NCI-H82 (cell line): ENCODE measurements around the gene DDX51.

Experiments
- DNase-seq: peaks from one replicate; lab custom pipeline; 2025; lab: John Stamatoyannopoulos, UW

The DDX51 gene

DNA sequence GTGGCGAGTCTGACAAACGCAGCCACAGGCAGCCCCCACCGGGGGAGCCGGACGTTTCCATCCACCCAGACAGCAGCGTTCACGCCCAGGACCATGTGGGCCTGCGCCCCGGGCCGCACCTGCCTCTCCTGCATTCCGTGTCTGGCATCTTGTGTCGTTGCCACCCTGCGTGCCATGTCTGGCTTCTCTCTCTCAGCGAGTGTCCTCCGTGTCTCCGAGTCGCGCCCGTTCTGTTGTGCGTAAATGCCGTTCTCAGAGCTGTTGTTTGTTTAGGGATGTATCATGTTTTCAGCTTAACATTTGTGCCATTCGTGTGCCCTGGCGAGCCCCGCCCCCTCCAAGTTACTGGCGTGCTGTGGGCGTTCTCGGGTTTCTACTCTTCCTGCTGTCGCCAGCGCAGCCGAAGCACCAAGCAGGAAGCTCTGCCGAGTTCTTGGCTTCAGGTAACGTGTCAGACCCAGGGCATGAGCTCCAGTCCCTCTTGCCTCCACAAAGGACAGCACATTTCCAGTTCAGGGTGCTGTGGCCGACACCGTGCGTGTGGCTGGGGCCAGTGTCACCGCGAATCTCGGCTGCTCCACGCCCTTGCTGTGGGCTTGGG is 34.8 kb upstream of the DDX51 start:
- no peak for DNase-seq

DNA sequence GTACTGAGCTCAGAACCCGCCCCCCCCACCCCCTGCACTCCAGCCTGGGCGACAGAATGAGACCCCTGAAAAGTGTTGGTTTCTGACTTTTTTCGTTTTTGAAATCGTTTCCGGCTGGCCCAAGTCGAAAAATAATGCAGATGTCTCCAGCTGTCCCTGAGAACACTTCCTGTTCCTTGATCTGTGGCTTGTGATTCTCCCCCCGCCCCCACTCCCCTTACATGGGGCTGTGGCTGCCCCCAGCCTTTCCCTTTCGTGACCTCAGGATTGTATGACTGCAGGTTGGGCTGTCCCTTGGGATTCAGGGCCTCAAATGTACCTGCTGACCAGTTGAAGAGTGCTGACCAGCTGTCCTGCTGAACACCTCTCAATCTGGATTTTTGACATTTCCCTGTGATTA is 34.2 kb upstream of the DDX51 start:
- no peak for DNase-seq

DNA sequence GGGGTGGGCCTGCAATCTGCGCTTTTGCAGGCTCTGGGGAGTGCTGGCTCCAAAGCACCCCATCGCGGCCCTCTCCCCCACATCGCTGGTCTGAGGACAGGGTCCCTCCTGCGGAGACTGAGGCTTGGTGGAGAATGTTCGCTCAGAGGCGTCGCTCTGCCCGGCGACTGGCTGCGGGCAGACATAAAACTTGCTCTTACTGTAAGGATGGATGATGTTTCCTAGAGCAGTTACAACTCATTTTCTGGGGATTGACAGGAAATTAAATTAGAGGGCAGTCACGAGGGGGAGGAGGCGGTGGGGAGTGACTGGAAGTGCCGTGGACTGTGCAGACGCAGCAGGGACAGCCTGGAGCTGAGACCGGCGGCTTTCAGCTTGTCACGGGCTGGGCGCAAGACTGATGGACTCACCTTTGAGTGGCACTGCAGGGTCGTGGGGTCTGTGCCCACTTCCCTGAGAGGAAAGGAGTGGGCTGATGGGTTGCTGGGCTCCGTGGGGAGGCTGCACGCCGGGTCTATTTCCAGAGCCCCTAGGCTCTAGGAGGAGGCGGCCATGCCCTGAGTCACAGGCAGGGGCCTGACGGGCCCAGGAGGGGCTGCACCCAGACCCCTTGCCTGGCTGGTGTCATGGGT is 32.9 kb upstream of the DDX51 start:
- DNase-seq = no peak

DNA sequence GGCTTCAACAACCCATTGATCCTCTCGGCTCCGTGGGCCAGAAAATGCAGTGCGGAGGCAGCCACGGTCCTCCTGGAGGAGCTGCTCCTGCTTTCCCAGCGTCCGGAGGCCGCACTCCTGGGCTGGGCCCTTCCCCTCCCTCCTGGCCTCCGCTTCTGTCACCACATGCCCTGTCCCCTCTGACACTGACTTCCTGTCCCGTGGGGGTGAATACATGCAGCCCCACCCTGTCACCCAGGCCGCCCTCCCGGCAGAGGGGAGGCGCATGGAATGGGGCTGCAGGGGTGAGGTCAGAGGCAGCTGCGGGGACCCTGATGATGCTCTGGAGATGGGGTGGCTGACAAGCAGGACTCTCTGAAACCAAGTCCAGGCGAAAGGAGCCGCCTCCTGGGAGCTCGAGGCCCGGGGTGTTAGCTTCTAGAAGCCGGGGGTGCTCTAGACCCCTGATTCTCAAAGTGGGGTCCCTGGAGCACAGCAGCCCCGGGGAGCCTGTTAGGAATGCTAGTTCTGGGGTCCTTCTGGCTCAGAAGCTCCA is 32.3 kb upstream of the DDX51 start:
- no peak for DNase-seq

DNA sequence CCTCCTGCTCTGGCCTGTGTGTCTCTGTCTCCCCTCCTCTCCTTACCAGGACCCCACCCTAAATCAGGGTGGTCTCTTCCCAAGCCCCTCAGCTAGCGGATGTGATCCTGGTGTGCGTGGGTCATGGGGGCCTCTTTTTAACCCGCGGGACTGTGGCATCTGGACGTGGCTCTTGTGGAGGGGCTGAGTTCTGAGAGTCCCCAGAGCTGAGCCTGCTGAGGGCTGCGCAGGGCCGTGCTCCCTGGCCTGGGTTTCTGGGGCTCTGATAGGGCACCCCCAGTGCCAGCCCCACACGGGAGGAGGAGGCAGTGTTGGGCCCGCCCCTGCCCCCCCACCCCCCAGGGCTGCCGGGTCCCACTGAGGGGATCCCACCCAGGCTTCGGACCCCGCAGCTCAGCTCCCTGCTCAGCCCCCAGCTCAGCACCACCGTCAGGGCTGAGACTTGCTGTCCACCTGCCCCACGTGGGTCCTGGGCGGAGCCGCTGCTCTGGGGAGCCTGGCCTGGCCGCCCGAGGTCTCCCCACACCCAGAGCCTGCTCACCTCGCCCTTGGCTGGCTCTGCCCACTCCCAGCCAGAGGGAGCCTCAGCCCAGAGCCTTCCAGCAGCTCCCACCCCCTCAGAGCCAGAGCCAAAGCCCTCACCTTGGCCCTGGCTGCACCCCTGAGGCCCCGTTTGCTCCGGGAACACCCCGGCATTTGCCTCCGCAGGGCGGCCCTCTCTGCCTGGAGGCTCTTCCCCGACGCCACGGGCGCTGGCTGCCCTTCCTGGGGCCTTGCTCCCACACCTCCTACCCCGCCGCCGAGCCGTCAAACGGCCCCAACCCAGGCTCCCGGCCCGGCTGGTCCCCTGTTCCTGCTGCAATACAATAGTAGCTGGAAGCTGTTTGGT is 31.6 kb upstream of the DDX51 start:
- no peak for DNase-seq

DNA sequence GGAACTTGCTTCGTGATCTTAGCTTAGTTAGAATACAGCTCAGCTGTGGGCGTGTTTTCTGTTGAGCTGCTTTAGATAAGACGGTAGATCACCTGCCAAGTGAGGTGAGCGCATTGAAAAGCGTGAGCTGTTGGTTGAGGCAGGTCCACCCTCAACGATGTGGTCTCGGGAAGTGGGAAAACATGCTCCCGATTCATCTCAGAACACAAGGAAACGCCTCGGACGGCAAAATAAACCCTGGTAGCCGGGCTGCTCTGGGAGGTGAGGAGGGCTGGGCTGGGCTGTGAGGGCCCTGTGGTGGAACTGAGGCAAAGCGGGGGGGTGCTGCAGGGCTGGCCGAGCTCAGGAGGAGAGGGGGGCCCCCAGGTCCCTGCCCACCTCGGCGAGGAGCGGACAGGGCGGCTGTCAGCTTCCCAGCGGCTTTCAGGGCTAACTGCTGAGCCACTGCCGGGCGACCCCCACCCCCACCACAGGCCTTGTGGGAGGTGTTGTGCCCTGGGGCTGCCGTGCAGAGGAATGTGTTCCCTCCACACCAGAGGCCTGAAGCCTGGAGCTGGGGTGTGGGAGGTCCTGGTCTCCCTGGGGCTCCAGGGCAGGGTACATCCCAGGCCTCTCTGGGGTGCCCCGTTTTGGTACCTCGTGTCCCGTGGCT is 30.8 kb upstream of the DDX51 start:
- no peak for DNase-seq

DNA sequence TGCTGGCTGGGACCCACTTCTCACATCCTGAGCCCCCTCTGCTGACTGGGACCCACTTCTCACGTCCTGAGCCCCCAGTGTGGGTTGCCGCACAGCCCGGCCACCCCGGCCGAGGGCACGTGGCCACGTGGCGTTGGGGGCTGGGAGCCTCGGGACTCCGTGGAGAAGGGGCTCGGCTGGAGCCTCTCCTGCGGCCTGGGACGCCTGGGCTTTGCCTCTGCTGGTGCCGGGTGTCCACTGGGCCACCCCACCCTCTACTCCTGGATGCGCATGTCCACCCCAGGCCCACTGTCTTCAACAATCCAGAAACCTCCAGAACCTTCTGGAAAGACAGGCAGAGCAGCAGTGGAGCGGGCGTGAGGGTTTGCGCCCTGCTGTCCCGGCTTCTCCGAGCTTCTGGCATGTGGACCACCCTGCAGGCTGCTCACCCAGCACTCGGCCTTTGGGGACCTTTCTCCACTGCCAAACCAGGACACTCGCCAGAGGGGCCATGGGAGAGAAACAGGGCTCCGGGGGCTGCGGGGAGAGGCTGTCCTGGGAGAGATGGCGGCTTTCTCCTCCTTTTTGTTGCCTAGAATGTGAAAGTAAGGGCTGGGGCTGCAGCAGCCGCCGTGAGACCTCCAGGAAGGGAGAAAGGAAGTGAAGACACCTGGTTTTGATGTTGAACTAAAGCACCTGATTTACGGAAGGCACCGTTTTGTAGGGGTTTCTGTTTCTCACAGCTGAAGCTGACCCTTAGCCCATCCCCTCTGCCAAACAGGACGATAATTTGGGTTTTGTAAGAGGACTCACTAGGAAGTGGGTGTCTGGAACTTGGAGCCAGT is 30.1 kb upstream of the DDX51 start:
- DNase-seq = no peak

DNA sequence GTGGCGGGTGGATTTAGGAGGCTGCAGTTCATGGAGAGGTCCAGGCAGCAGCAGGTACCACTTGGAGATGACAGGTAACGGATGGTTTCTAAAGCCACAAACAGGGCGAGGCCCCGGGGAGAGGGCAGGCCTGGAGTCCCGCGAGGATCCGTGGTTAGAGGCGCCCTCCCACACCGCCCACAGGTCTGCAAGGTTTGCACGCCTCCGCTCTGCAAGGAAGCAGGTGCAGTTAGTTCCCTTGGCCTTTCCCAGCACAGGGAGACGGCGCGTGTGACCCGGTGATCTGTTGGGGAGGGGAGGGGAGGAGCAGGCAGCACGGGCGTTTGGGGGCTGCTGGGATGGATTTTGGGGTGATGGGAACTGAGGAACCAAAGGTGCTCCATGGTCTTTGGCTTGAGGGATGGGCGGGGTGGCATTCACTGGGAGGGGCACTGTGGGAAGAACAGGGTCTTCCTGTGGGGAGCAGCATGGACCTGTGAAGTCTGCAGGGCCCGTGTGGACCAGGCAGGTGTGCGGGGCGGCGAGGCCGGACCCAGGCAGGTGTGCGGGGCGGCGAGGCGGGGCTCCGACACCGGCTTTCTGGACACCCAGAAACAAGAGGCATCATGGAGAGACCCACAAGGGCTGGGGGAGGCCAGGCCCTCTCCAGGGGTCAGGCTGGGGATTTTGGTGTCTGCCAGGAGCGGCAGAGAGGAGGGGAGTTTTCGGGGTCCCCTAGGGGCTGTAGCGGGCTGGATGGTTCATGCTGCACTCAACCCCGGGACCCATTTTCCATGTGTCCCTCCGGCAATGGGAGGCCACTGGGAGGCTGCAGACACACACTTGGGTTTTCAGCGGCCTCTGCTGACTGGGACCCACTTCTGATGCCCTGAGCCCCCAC is 29.3 kb upstream of the DDX51 start:
- DNase-seq = no peak

DNA sequence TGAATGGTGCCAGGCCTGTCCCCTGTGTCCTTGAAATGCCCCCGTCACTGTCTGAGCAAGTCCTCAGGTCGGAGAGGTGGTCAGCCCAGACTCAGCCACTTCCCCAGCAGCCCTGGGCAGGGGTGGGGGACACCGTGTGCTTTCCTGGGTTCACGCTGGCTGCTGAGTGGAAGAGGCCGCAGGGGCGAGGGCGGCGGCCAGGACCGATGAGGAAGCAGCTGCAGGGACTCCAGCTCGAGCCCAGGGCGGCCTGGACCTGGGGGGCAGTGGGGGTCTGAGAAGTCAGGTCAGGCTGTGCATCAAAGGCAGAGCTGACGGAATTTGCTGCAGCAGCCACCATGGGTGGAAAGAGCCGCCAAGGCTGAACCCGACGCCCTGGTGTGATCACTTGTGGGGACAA is 28.5 kb upstream of the DDX51 start:
- DNase-seq = no peak

DNA sequence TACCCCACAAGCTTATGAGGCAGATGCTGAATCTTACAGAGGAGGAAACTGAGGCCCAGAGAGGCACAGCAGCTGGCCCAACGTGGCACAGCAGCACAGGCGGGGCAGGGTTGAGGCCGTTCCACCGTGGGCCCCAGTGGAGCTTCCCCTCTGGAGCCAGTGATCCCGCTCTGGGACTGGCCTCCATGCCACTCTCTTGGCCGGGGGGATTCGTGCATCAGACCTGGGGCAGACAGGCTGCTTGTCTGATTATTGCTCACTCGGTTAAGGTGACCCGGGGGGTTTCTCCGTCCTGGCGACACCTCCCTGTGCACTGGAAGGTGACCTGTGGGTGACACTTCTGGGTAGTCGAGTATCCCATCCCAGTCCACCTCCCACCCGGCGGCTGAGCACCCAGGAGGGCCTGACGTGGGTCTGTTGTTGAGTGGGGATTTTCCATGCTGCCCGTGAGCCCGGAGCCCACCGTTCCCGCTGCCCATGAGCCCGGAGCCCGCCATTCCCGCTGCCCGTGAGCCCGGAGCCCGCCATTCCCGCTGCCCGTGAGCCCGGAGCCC is 27.9 kb upstream of the DDX51 start:
- DNase-seq = no peak

DNA sequence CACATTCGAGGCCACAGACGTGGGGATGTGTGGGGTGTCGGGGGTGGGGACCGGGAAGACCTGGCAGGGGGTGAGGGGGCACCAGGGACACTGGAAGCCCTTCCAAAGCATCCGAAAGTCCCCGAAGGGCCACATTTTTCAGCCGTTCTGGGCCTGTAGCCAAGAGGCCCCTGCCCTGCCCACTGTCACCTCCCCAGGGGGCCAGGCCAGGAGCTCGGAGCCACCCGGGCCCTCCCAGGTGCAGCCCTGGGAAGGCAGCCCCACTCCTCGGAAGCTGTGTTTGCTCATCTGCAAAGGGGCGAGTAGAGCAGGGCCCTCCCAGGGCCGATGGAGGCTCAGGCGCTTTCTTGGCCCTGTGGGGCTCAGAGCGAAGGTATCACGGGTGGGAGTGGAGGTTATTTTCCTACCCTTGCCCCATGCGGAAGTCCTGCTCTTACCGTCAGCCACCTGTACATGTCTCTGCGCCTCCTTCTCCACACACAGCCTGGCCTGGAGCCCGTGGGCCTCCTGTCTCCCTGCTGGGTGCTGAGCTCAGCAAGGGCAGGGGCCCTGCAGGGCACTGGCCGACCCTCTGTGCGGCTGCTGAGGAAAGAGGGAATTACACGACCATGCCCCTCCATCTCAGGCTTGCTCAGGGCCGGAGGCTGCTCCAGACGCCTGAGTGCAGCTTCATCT is 27.3 kb upstream of the DDX51 start:
- DNase-seq = no peak

DNA sequence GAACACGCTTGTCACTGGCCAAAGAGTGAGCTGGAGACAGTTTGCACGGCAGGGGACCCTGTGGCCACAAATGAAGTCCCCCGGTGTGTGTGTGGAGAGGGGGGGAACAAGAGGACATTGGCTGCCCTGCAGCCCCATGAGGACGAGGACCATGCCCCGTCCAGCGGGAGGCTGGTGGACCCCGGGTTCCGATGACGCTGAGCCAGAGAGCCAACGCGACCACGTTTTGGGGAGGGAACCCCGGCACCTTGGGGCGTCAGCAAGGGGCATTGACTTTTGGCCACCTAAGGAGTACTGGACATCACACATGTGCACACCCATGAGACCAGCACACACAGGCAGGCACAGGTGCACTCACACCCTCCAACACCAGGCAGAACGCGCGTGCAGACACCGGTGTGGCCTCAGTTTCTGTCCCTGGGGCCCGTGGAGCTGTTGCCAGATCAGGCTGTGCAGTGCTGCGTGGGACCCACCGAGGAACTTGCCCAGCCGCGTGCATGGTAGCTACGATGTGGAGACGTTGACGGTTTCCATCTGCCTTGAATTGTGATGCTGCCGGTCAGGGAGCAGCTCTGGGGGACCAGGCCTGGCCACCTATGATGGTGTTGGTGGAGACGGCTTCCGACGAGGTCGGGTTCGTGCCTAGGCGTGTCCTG is 26.6 kb upstream of the DDX51 start:
- no peak for DNase-seq

DNA sequence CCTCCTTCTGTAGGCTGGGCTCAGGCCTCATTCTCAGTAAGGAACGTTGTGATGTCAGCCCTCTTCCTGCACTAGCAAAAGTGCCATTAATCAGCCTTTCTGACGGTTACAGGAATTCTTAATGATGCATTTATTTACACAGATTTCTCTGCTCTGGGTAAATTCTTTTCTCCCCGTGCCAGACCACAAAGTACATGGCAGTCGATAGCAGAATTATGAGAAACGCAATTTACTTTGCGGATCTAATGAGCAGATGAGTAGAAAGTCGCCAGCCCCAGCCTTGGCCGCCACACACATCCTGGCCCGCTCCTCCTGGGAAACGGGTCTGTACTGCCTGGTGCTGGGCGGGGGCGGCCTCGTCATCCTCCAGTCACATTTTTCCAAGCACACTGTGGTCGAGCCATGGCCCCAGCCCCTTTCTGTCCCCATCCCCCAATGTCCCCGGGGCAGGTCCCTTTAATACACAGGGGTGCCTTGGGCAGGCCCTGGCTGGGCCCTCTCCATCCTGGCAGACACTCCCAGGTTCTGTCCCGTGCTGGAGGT is 26.0 kb upstream of the DDX51 start:
- no peak for DNase-seq

DNA sequence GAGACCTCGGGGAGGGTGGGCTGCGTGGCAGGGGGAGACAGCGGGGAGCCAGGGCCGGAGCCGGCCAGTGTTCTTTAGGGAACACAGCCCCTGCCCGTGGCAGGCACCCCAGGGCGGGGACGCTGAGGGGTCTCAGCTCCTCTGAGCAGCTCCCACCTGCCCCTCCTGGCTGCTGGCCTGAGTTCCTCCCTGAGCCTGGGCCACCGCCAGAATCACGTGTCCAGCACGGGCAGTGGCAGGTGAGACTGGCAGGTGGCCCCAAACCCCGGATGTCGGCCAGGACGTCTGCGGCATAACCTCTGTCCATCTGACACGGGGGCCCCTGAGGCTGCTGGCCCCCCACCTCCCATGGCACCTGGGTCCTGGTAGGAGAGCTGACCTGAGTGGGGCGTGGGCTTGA is 25.3 kb upstream of the DDX51 start:
- DNase-seq = no peak

DNA sequence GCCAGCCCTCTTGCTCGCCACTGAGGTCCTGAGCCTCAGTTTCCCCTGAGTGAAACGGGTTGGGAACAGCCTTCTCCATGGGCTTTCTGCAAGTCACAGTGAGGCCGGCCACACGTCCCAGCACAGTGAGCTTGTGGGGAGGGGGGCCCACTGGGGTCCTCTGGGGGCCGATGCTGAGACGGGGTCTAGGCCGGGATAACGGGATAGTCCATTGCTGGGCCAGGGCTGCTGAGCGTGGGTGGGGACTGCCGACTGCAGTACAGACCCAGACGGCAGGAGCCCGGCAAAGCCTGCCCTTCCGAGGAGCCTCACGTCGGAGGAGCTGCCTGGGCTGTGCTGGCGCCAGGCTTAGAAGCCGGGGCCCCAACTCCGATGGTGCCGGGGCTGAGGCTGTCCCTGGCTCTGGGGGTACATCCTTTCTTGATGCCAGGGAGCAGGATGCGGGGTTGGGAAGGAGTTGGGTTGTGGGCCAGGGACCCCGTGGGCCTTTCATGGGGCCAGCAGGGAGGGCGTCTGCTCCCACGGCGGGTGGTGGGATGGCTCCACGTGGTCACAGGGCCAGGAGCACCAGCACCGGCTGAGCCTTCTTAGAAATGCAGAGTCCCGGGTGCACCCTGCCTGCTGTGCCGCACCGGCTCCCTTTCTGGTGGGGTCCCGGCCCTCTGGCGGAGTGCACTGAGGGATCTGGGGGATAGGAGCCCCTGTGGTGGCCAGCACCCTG is 24.4 kb upstream of the DDX51 start:
- DNase-seq = no peak

DNA sequence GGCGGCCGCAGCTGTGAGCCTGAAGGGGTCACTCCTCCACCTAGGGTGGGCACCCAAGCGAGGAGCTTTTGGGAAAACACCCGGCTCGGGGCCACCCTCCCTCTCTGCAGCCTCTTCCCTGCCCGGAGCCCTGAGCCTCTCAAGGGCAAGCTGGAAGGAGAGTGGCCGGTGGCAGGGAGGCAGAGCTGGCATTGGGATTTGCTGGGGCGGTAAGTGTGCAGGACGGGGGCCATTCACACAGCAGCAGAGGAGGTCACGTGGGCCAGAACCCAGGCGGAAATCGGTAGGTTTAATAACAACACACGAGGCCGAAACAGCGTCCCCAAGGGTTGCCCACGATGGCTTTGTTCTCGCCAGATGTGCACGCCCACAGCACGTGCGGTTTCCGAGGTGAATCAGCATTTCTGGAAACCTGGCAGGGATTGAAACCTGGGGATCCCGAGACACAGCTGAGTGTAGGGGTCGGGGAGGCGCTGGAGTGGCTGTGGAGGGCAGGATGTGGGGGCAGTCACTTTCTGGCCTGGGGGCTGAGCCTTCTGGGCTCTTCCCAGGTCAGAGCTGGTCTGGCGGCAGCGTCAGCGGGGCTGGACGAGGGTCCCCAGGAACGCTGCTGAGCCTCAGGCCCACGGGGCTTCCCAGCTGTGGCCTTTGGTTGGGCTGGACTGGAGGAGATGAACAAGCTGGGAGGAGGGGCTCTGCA is 23.6 kb upstream of the DDX51 start:
- DNase-seq = no peak

DNA sequence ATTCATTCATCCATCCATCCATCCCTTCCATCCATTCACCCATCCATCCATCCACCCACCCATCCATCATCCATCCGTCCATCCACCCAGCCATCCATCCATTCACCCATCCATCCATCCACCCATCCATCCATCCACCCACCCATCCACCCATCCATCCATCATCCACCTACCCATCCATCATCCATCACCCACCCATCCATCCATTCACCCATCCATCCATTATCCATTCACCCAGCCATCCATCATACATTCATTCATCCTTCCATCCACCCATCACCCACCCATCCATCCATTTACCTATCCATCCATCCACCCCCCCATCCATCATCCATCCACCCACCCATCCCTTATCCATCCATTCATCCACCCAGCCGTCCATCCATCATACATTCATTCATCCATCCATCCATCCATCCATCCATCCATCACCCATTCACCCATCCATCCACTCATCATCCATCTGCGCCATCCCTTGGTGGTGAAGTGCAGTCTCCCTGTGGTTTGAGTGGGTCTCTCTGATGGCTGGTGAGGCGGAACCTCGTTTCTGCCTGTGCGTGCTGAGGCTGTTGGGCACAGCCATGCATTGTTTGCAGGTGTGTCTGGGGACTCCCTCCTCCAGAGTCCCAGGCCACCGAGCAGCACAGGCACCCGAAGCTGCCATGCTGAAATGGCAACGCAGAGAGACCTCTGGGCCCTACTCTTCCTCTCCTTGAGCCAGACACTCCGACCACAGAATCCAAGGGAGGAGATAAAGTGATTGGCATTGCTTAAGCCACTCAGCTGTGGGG is 22.9 kb upstream of the DDX51 start:
- no peak for DNase-seq
